ENCODE data around the gene HOXC6. TPM values are rescaled to one million over a fixed set of nuclear protein-coding genes. Genes with fewer than 3 reads are reported as not detected.
A peak's percentile ranks its signal among the peaks of the same experiment; 100 is the strongest.
"Not testable (repeated sequence)": the region's sequence is repeated elsewhere in the genome, so short reads cannot be mapped to it uniquely, and the experiment has no call there.

HOXC6 gene
- total RNA-seq, 4 donors from 2014 or later = 3.6 to 17.3 (median 7.2) TPM

DNA sequence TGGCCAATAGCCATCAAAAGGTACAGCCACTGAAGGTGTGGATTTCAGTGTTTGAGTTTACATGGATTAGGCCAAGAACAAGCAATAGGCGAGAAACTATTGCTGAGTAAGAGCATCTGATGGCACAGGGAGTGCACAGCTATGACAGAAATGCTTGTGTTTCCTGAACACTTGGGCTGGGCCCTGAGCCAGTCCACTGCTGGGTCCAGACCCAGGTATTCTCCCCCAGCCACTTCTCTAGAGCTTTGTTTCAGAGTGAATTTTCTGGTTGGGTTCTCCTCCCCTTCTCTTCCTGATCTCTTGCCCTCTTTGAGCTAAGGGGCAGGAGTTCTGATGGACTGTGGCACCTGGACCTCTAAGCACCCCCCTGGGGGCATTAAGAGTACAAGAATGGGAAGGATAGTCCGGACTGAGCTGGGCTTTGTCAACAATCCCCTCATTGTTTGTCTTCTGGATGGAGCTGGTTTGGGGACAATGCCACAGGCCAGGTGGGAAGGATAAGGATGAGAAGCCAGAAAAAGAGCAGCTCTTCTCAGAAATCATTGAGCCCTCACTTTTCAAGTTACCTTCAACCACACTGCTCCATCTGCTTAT, 13.0 kb downstream of the HOXC6 start:
- no peaks in the 10 kb centered on the region for H3K9me3 ChIP-seq
- H3K36me3 ChIP-seq = no peaks in the 10 kb centered on the region
- whole genome bisulfite sequencing, 2 donors = 52 to 63% methylated on average over 2 of the region's 2 CpGs
- peaks cover 0 to 4% of the 10 kb centered on the region in 2 donors for H3K27me3 ChIP-seq
- no peak overlapping the region for H3K27ac ChIP-seq
- no peak overlapping the region for H3K4me3 ChIP-seq
- TF ChIP-seq, protein P1, sequence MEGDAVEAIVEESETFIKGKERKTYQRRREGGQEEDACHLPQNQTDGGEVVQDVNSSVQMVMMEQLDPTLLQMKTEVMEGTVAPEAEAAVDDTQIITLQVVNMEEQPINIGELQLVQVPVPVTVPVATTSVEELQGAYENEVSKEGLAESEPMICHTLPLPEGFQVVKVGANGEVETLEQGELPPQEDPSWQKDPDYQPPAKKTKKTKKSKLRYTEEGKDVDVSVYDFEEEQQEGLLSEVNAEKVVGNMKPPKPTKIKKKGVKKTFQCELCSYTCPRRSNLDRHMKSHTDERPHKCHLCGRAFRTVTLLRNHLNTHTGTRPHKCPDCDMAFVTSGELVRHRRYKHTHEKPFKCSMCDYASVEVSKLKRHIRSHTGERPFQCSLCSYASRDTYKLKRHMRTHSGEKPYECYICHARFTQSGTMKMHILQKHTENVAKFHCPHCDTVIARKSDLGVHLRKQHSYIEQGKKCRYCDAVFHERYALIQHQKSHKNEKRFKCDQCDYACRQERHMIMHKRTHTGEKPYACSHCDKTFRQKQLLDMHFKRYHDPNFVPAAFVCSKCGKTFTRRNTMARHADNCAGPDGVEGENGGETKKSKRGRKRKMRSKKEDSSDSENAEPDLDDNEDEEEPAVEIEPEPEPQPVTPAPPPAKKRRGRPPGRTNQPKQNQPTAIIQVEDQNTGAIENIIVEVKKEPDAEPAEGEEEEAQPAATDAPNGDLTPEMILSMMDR (IDR thresholded peaks at IDR 0.05) = no peak
- TF ChIP-seq EP300 (IDR thresholded peaks at IDR 0.05) (no peak), POLR2A (IDR thresholded peaks at IDR 0.05) (no peak)
- no peak for DNase-seq (ENCODE audit: low spot score in 2 of 2)
- H3K4me1 ChIP-seq = peaks cover 0 to 81% (median 21%) of the 10 kb centered on the region in 4 donors

DNA sequence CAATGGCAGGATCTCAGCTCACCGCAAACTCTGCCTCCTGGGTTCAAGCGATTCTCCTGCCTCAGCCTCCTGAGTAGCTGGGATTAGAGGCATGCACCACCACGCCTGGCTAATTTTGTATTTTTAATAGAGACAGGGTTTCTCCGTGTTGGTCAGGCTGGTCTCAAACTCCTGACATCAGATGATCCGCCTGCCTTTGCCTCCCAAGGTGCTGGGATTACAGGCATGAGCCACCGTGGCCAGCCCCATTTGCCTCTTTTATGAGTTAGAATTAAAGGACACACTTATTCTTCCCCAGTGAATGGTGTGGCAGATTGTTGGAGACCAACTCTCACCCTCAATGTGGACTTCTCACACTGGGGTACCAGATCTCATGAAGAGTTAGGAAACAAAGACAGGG, 13.8 kb downstream of the HOXC6 start:
- H3K4me3 ChIP-seq; H3K27ac ChIP-seq; H3K9me3 ChIP-seq; H3K27me3 ChIP-seq; DNase-seq (ENCODE audit: low spot score in 2 of 2); H3K36me3 ChIP-seq: not testable (repeated sequence)
- peaks cover 0 to 83% (median 21%) of the 10 kb centered on the region in 4 donors for H3K4me1 ChIP-seq
- WGBS, 2 donors = 74 to 78% methylated on average over 6 of the region's 6 CpGs

- Histone ChIP-seq H3K9me3 (no peaks in the 10 kb centered on the region), H3K36me3 (no peaks in the 10 kb centered on the region), H3K4me1 (peaks cover 0 to 75% (median 18%) of the 10 kb centered on the region in 4 donors), H3K4me3 (no peak overlapping the region), H3K27me3 (peaks cover 0 to 14% of the 10 kb centered on the region in 2 donors), H3K27ac (peak overlapping the region in 3 of 4 donors; percentile 15 to 68 (median 52))
- 32 to 38% methylated on average over 6 of the region's 6 CpGs for WGBS, 2 donors
- no peak for DNase-seq (ENCODE audit: low spot score in 2 of 2)
- TF ChIP-seq EP300 (IDR thresholded peaks at IDR 0.05) = peak in 1 of 2 donors; percentile 12
- TF ChIP-seq POLR2A (IDR thresholded peaks at IDR 0.05) = no peak
Observed at GRCh38 chr12:54042970-54043853, 15.0 kb downstream of the HOXC6 start.

DNA sequence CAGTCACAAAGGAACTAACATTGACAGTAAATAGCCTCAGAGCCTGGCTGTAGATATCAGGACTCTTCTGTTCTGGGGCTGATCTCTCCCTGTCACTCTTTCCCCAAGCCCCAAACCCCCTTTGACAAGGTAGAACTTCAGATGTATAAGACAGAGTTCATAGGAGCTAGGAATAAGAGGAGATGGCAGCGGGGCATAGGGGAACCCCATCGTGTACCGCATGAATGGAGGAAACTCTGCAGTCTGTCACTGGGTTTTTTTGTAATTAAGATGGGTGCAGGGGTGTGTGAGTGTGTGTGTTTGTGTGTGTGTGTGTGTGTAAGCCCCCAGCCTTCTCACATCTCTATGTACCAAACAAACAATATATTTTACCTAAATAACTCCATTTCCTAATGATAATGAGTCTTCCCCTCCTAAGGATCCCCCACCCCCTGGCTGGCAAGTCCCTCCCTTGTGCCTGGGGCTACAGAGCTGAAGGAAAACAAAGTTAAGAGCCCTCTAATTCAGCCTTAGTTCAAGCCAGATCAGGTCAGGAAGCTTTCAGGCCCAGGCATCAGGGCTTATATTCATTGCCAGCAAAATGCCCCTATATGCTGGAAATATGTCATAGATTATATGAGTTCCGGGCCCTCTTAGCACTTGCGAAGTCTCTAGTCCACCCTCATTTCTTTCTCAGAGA, 16.3 kb downstream of the HOXC6 start:
- H3K27me3 ChIP-seq = peaks cover 0 to 14% of the 10 kb centered on the region in 2 donors

DNA sequence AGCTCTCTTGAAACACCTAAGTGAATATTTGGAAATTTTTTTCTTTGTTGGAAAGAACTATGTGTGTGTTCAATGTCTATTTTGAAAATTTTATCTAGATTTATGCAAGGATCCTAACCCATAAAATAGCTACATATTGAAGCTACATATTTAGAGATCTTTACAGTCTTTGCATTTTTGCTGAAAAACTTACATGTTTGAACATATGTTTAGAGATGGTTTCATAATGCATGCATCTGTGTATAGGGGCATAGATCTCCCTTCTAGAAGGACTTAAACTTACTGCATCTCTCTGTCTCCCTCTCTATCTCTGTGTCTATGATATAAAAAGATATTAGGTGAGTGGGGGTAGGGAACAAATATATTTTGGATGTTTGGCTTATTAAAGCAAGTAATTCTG, 17.2 kb downstream of the HOXC6 start:
- Histone ChIP-seq H3K27ac (peak overlapping the region; percentile 29 to 89 (median 80)), H3K36me3 (no peaks in the 10 kb centered on the region), H3K4me1 (peaks cover 0 to 67% (median 9%) of the 10 kb centered on the region in 4 donors), H3K4me3 (no peak overlapping the region), H3K27me3 (peaks cover 0 to 14% of the 10 kb centered on the region in 2 donors), H3K9me3 (no peaks in the 10 kb centered on the region)
- DNase-seq (ENCODE audit: low spot score in 2 of 2) = no peak
- TF ChIP-seq, protein P1 (IDR thresholded peaks at IDR 0.05) = no peak
- TF ChIP-seq POLR2A (IDR thresholded peaks at IDR 0.05) = no peak
- TF ChIP-seq EP300 (IDR thresholded peaks at IDR 0.05) = no peak

More for the DNA sequence above, 16.3 kb downstream of the HOXC6 start:
- H3K4me3 ChIP-seq = no peak overlapping the region
- peak overlapping the region in 3 of 4 donors; percentile 15 to 68 (median 52) for H3K27ac ChIP-seq
- 47 to 70% methylated on average over 5 of the region's 5 CpGs for WGBS, 2 donors
- H3K4me1 ChIP-seq = peaks cover 0 to 68% (median 9%) of the 10 kb centered on the region in 4 donors
- no peaks in the 10 kb centered on the region for H3K36me3 ChIP-seq
- TF ChIP-seq EP300 (IDR thresholded peaks at IDR 0.05) (no peak), POLR2A (IDR thresholded peaks at IDR 0.05) (no peak)
- TF ChIP-seq, protein P1 (IDR thresholded peaks at IDR 0.05) = no peak
- no peak for DNase-seq (ENCODE audit: low spot score in 2 of 2)
- no peaks in the 10 kb centered on the region for H3K9me3 ChIP-seq

Measured in tibial nerve (tissue), 4 donors.